GM10248 (cell line): ENCODE results near the gene TYW1B.
A peak's percentile ranks its signal among the peaks of the same experiment; 100 is the strongest.
"Not testable (repeated sequence)": the region's sequence is repeated elsewhere in the genome, so short reads cannot be mapped to it uniquely, and the experiment has no call there.

Experiments used
- CTCF ChIA-PET: fragments of 300-600 bp; sonication (Branson Sonifier 250); formaldehyde crosslinking; extraction: SDS; loops from one replicate; lab custom pipeline; 2021; ENCODE audit warnings: antibody characterized with exemption; lab: Yijun Ruan, JAX
- POLR2A ChIA-PET: fragments of 350-650 bp; sonication (Branson Sonifier 250); formaldehyde crosslinking; extraction: SDS; loops from one replicate; lab custom pipeline; 2020; ENCODE audit warnings: antibody characterized with exemption; lab: Yijun Ruan, JAX
- DNase-seq: peaks from one replicate; pipeline ENCODE4 v3.0.0; 2012; ENCODE audit errors: extremely low spot score
- CTCF ChIP-seq: IDR thresholded peaks from 2 replicates; pipeline ENCODE4 v1.5.1; 2012; ENCODE audit warnings: mild to moderate bottlenecking, low read depth; ENCODE audit errors: extremely low read depth, missing control alignments, control extremely low read depth

Gene TYW1B

GRCh38 chr7:72829687-72830354 is 1.8 kb upstream of the TYW1B start:
- POLR2A ChIA-PET = interaction anchor here (0.5 to 1.2 kb wide), 2 partner anchors 9 to 93 kb away, joined by 3 to 5 read pairs; no protein-coding TSS in a partner anchor
- CTCF ChIA-PET = interaction anchor here (1.2 kb wide), 1 partner anchor 85 kb away, joined by 3 read pairs; no protein-coding TSS in a partner anchor
- not testable (repeated sequence) for DNase-seq
- peak; percentile 25 for TF ChIP-seq CTCF

GRCh38 chr7:72829291-72829686 is 1.3 kb upstream of the TYW1B start:
- CTCF ChIA-PET = interaction anchor here (0.7 to 1.2 kb wide), 2 partner anchors 9 to 86 kb away, joined by 3 read pairs; no protein-coding TSS in a partner anchor
- peak; percentile 78 for DNase-seq
- POLR2A ChIA-PET = interaction anchor here (0.5 to 1.2 kb wide), 2 partner anchors 9 to 93 kb away, joined by 3 to 5 read pairs; no protein-coding TSS in a partner anchor

GRCh38 chr7:72823765-72824732 is 4.0 kb downstream of the TYW1B start:
- POLR2A ChIA-PET, DNase-seq: not testable (repeated sequence)
- CTCF ChIA-PET = interaction anchor here (1.5 kb wide), 1 partner anchor 91 kb away, joined by 5 read pairs; no protein-coding TSS in a partner anchor

GRCh38 chr7:72822497-72822896 is 5.5 kb downstream of the TYW1B start:
- CTCF ChIA-PET = interaction anchor here (1.5 kb wide), 1 partner anchor 92 kb away, joined by 5 read pairs; no protein-coding TSS in a partner anchor
- POLR2A ChIA-PET, DNase-seq: not testable (repeated sequence)

- CTCF ChIA-PET, DNase-seq, POLR2A ChIA-PET: not testable (repeated sequence)
Observed at GRCh38 chr7:72818663-72819361, 9.2 kb downstream of the TYW1B start.

- DNase-seq, POLR2A ChIA-PET, CTCF ChIA-PET: not testable (repeated sequence)
Observed at GRCh38 chr7:72817661-72818060, 10.3 kb downstream of the TYW1B start.

- ChIA-PET POLR2A (interaction anchor here (0.6 kb wide), 1 partner anchor 93 kb away, joined by 3 read pairs; no protein-coding TSS in a partner anchor), CTCF (interaction anchor here (1.2 kb wide), 1 partner anchor 98 kb away, joined by 3 read pairs; no protein-coding TSS in a partner anchor)
- not testable (repeated sequence) for DNase-seq
Observed at GRCh38 chr7:72816370-72817157, 11.4 kb downstream of the TYW1B start.

GRCh38 chr7:72810437-72810836 is 17.6 kb downstream of the TYW1B start:
- CTCF ChIA-PET, DNase-seq, POLR2A ChIA-PET: not testable (repeated sequence)

GRCh38 chr7:72808511-72808910 is 19.5 kb downstream of the TYW1B start:
- DNase-seq, POLR2A ChIA-PET, CTCF ChIA-PET: not testable (repeated sequence)

GRCh38 chr7:72806851-72807250 is 21.1 kb downstream of the TYW1B start:
- POLR2A ChIA-PET, DNase-seq, CTCF ChIA-PET: not testable (repeated sequence)
